Fibroblast of skin of back (primary cell): ENCODE measurements around the gene GAS6.

Experiments used
- DNase-seq: peaks from one replicate; pipeline ENCODE4 v3.0.0-alpha.2; 2013

GAS6 gene

DNA sequence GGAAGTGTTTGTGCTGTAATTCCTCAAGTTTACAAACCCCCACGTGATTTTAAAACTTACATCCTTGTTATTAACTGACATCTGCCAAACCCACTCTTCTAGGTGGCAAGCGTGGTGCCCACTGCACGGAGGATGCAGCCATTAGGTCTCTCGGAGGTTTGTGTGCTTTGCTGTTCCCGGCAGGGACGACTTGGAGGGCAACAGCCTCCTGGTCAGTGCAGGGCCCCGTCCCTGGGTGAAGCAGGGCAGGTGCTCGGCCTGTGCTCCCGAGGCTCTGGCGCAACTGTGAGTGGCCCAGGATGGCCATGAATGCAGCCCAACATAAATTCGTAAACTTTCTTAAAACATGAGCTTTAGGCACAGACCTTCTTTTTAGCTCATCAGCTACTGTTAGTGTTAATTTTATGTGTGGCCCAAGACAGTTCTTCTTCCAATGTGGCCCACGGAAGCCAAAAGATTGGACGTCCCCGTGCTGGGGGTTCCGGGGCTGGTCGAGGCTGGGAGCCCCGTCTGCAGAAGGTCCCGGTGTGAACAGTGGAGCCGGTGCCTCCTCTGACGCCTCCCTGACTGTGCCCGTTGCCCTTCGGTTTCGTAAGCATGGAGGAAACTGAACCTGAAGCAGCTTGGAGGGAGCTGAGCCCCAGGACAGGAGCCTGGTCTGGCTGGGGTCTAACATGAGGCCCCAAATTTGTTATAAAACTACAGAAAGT, 11.9 kb downstream of the GAS6 start:
- DNase-seq = no peak

DNA sequence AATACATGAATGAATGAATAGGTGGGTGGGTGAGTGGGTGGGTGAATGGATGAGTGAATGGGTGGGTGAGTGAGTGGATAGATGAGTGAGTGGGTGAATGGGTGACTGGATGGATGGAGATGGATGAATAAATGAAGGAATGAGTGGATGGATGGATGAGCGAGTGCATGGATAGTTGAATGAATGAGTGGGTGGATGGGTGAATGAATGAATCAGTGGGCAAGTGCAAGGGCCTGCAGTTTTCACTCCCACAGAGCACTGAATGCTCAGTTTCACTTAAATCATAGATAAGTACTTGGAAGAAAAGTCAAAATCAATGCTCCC, 12.4 kb downstream of the GAS6 start:
- DNase-seq = no peak

DNA sequence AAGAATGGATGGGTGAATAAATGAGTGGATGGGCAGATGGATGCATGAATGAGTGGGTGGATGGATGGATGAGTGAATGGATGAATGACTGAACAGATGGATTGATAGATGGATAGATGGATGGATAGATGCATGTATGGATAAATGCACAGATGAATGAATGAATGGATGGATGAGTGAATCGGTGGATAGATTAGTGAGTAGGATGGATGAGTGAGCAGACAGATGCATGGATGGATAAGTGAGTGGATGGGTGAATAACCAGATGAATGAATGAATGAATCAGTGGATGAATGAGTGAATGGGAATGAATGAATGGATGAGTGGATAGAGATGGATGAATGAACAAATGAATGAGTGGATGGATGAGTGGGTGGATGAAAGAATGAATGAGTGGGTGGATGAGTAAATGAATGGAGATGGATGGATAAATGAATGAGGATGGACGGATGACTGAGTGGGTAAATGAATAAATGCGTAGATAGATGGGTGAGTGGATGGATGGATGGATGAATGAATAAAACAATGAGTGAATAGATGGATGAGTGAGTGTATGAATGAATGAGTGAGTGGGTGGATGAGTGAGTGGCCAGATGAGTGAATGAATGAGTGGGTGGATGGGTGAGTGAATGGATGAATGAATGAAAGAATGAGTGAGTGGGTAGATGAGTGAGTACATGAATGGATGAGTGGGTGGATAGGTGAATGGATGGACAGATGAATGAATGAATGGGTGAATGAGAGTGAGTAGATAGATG, 13.0 kb downstream of the GAS6 start:
- DNase-seq = no peak

DNA sequence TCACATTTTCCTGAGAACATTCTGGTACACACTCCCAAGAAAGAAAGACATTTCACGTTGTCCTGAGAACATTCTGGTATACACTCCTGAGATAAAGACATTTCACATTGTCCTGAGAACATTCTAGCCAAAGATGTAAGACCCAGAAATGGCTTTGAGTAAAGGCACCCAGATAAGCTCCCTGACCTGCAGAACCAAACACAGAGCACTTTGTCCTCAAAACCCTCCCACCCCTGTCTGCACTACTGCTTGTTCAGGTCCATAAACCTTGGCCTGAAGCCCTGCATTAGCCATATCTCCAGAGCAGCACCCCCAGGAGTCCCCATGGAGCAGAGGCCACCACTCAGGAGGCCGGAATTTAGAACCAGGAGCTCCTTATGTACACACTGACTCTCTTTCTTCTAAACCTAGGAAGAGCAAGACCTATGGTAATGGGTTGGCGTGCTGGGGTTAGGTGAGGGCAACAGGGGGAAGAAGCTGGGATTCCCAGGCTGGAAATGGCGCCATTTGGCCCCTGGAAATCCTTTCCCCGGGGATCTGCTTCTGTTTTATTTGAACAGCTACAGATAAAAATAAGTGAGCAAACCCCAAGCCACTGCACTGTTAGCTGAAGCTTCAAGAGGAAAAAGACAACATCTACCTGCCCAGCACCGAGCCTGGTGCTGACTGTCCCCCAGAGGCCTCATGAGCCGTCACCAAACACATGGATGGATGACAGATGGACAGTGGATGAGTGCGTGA, 13.7 kb downstream of the GAS6 start:
- DNase-seq = no peak

DNA sequence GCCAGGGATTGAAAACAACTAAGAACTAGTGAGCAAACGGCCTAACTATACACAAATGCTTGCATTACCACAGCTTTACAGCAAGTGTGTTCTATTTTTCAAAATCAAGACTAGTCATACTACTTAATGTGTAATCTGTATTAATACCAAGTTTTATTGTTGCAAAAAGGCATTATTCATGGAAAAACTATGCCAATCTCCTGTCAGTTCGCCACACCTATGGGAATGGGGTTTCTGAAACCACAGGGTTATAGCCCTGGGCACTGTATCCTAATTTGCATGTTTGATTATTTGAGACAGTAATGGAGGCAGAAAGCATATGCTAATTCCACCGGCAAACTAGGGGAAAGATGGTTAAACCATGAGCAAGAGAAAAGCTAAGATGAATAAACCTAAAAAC, 14.3 kb downstream of the GAS6 start:
- DNase-seq = no peak

DNA sequence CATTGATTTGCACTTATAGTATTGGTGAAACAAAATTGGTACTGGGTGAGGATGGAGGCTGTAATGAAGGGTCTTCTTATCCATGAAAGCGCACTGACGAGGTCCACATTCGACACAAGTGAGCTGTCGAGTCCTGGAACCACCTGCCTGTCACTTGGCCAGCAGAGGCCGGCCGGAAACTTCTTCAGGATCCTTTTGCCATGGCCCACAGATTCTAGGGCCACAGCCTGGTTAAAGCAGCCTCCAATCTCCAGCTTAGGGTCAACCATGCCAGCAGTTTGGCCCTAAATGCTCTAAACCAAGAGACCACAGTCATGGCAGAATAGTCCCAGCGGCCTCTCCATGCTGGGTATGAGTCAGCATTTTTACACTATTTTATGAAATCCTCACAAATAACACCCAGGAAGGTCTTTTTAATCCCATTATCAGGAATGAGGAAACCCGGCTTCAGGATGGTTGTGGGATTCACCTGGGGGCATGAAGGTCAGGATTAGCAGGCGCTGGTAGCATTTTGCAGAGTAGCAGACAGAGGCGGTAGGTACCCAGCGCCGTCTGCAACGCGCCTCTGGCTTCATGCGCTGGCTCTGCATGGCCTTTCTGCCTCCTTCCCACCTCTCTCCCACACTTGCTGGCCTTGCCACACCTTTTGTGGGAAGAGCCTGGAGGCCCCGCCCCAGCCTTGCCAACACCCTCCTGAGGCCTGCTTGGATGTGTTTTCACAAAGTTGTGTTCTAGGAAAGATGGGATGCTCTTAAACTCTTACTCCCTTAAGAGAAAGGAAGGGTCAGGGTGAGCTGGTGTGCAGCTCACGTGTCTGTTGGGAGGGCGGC, 15.2 kb downstream of the GAS6 start:
- no peak for DNase-seq

DNA sequence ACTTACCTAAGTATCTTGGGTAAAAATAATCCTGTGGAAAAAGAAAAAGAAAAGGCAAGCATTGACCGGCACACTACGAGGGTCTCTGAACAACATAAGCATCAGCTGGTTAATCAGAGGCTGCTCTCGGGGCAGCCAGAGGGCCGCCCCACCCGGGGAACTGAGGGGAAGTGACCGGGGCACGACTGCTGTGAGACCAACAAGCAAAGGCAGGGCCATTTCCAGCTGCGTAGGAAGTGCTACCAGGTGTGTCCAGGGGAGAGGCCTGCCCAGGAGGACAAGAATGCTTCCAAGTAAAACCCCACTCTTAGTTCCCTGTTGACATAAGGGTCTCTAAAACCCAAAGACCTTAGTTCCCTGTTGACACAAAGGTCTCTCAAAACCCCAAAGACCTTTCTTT, 15.9 kb downstream of the GAS6 start:
- DNase-seq = no peak

DNA sequence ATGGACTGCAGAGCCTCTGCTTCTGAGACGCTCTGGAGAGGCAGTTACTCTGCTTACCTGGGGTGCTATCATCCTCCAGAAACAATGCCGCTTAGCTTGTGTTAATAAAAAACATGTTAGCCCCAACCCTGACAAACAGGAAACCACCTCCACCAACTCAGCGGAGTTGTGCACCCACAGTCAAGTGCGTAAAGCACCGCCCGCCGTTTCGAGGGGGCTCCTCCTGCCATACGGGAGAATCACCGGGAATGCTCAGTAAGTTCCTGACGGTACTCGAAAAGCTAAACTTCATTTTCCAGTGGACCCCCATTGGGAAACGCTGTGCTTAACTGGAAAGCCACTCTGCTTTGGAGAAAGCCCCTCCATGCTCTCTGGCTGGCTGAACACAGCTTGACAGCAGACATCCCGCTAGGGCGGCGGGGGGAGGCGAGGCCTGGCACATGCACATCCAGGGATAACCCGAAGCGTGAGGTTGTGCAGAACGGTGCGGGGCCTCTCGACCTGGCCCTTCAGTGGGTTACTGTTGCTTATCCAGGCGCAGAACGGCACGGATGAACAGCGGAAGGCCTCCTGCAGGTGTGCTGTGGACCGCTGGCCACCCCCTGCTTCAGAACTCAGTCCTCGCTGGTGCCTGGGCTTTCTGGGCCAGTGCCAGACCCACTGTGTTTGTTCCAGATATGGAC, 17.1 kb downstream of the GAS6 start:
- DNase-seq = no peak

DNA sequence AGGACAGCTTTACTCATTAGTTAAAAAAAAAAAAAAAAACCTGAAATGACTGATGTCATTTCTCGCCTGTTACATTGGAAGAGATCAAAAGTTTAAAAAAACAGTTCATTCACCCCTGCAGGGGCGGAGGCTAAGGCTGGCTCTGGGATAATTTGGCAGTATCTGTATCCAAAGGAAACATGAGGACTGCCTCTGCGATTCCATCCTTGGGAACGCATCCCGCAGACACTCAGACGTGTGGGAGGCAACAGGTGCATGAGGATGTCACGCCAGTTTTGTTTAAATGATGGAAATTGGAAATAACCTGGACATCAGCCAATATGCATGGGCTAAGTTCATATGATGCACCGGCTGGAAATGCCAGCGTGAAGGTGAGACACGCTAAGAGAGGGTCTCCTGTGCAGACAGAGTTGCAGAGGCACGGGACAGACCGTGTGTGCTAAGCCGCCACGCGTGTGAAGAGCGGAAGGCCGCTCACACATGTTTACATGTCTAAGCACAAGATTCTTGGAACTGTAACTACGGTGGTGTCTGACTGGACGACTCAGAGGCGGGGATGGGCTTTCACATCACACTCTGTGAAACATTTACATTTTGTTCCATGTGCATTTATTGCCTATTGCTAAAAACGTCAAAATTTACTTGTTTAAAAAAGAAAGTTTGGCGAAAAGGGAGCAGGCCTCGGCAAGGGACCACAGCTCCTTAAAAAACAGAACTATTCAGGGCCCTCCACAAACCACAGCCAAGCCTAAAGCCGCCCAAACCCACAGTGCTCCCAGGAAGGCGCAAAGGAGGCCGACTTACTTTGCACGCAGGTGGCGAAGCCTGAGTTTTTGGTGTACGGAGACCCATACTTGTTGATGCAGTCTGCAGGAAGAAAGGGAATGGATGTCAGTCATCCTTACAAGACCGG, 17.9 kb downstream of the GAS6 start:
- DNase-seq = no peak

DNA sequence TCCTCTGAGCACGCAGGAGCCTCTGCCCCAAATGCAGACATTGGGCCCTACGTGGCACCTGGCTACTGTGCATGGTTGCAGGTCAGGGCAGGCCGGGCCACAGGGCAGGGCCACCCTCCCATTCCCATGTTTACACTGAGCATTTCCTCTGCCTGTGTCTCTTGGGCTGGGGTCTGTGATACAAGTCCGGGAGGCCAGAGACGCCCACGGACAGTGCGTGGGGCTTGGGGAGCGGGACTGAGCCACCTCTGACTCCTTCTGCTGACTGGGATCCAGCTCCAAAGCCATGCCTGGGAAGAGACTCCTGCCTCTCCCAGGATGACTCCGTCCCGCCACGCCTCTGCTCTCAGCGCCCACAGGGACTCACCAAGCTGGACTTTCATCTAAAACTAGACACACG, 18.8 kb downstream of the GAS6 start:
- no peak for DNase-seq

DNA sequence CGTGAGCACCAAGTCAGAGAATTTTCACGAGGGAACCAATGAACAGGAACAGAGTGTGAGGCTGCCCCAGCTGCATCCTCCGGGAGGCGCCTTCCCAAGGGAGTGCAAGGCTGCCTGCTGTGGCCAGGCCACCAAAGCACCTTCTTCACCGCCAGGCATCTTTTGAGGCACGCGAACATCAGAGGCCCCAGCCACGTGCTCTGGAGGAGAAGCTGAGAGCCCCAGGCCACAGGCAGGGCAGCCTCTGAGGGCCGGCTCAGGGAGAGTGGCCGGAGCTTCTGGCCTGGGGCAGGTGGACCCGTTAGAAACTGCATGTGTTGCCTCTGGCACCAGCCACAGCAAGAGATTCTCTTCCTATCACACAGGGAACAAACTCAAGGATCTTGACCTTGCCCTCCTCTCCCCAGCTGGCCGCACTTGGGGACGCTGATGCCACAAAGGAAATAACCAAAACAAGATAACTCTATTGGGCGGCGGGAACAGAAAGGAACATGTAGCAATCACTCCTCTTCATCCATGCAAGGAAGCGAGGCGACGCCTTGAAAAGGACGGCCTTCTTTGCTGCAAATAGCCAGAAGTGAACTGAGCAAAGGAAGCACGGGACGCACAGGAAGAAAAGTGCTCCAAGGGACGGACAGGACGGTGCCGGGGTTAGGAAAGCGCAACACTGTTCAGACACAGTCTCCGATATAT, 19.9 kb downstream of the GAS6 start:
- DNase-seq = no peak

DNA sequence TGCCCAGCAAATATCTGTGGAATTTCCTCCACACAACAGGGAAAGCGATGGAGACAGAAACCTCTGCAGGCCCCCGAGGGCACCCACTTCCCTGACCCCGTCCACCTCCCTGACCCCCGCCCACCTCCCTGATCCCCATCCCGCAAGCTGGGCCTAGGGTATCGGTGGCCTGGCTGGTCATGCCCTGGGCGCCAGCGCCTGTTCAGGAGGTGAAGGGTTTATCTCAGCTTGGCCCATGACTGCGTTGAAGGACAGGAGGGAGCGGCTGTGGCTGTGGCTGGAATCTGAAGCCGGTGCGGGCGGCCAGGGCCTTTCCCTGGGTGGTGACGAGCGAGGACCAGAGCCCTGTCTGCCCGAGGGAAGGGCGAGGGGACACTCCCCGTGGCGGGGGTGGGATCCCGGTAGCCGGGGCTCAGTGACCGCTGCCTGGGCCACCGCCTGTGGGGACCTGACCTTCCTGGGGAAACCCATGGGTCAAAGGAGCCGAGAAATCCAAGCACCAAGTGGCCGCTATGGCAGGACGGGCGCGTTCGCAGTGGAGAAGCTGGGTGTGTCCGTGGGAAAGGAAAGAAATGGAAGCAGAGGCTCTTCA, 20.7 kb downstream of the GAS6 start:
- no peak for DNase-seq

DNA sequence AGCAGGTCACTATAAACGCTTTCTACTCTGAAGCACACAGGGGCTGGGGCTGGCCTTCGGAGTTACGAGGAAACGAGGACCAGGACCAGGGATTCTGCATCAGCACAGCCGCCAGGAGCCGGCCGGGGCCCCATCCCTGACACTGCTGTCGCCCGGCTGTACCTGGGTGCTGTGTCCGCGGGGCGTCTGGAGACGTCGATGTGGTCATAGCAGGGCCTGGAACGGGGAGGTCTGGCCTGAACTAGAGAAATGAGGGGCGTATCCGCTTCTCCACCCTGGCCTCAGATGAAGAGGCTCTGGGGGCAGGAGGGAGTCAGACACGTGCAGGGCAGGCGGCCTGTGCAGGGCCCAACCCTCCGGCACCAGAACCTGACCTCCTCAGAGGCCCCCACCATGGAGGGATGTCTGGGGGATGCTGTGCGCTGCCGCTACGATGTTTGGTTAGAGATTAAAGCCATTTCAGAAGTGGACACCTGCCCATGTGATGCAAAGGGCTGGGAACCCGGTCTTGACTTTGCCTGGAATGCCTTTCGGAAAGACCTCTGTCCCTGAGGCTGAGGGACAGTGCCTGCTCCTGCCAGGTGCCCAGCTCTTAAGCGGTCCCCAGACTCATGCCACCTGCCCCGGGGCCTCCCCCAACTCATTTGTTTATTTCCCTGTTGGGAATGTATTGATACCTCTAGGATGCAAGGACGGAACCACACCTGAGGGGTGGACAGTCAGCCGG, 21.4 kb downstream of the GAS6 start:
- no peak for DNase-seq

DNA sequence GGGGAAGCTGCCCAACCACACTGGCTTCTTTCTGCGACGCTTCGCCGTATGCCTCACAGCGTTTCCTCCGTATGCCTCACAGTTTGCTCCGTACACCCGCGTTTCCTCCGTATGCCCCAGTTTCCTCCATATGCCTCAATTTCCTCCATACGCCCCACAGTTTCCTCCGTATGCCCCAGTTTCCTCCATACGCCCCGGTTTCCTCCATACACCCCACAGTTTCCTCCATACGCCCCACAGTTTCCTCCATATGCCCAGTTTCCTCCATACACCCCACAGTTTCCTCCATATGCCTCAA, 22.6 kb downstream of the GAS6 start:
- no peak for DNase-seq

DNA sequence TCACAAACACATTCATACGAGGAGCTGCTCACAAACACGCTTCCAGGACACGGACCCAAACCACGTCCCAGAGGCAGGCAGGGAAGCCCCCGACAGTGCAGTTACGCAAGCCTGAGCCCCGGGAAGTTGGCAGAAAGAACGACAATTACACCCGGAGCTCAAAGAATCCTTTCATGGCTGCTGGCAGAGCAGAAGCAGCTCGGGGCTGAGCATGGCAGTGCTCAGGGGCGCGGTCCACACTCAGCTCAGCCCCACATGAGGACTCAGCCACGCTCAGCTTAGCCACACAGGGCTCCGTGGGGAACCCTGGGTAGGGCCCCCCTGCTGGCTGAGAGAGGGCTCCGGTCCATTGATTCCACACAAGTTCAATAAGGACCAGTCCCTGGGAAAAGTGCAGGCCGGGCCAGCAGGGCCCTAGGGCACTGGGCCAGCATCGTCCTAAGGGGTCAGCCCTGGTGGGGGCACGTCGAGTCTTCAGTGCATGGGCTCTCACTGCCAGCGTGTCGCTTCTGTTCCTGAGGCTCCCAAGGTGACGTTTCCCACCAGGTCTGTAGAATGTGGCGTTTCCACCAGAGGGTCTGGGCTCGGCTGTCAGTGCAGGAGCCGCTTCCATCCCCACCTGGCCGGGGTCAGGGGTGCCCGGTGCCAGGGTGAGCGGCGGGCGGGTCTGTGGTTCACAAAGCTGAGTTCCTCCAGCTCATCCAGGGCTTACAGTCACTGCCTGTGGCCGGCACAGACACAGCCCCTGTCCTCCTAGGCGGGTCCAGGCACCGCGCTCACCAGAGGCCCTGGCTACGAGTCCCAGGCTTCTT, 23.1 kb downstream of the GAS6 start:
- no peak for DNase-seq

DNA sequence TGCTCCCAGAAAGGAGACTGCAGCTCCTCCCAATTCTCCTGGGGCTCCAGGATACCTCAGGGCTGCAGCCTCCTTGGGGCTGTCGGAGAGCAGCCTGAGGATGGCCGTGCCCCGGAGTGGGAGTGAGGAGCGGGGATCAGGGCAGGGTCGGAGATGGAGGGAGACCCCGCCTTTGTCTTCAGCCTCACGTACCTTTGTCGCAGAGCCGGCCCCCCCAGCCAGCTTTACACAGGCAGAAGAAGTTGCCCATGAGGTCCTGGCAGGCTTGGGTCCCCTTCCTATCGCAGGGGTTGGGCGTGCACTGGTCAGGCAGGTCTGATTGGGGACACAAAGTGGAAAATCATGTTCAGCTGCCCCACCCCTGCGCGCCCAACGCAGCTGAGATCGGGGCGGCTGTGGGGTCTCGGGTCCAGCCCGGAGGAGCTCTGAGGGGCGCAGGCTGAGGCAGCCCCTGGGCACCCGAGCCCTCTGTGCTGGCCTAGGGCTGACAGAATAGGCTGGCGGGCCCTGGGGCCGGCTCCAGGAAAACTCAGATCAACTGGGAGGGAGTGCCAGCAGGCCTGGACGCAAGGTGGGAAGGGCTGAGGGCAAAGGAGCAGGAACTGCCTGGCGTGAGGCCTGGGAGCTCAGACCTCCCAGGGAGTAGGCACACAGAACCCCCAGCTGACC, 24.2 kb downstream of the GAS6 start:
- no peak for DNase-seq

DNA sequence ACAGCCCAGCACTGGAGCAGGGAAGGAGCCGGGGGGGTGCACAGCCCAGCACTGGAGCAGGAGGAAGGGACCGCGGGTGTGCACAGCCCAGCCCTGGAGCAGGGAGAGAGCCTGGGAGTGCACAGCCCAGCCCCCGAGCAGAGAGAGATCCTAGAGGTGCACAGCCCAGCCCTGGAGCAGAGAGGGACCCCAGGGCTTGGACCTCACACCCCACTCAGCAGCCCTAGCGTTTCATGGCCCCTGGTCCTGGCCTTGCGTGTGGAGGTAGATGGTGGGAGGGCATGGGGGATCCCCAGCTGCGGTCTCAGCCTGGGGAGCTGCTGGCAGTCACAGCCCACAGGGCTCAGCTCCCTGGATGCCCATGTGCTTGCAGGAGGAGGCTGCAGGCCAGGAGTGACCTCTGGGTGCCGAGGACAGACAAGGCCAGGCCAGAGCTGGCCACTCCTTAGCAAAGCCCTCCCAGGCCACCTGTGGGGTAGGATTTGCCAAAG, 25.1 kb downstream of the GAS6 start:
- DNase-seq = no peak
